K562 (cell line): ENCODE data around the gene PBX4. TPM values are rescaled to one million over a fixed set of nuclear protein-coding genes. Genes with fewer than 3 reads are reported as not detected.

Experiments
- ATAC-seq: fragments of 200-7000 bp; cut with Tn5 transposase; 3 replicates; pipeline ENCODE4 v1.9.1; 2020; ENCODE audit warnings: moderate library complexity
- BruUV-seq: library from RNA; stranded (reverse); fragments of 400-500 nt; replicated peaks from 2 replicates; lab custom pipeline; 2021; lab: Mats Ljungman, UMichigan
- CTCF ChIA-PET: fragments of 300-600 bp; formaldehyde crosslinking; extraction: SDS; loops from one replicate; lab custom pipeline; 2021; ENCODE audit warnings: low intra/inter-chr PET ratio; lab: Yijun Ruan, JAX
- POLR2A ChIA-PET: fragments of 300-600, 350-650 bp; sonication (Branson Sonifier 250); formaldehyde crosslinking; extraction: SDS; loops from one replicate; lab custom pipeline; 2021; ENCODE audit warnings: antibody characterized with exemption, inconsistent platforms; lab: Yijun Ruan, JAX
- DNase-seq, 4 experiments: peaks; one replicate each; pipeline versions ENCODE4 v3.0.0 to v3.0.0-alpha.2; 2011 to 2018; ENCODE audit warnings: low spot score in 3 of 4, mixed read lengths in 3 of 4; ENCODE audit errors: extremely low read depth in 1 of 4
- FAIRE-seq: peaks from 2 replicates; lab custom pipeline; 2011; peaks lifted over from hg19 to GRCh38; lab: Jason Lieb, UNC
- H2AFZ ChIP-seq: 2 replicates; pipeline ENCODE4 v1.6.0; 2011; ENCODE audit warnings: low read depth, low read length, control low read depth, inconsistent platforms
- H3K27ac ChIP-seq: fragments of 200-600 bp; 3 replicates; pipeline ENCODE4 v1.8.0; 2011; ENCODE audit warnings: low read depth, mild to moderate bottlenecking, control low read depth, inconsistent platforms, low read length, moderate library complexity, mixed read lengths; ENCODE audit errors: extremely low read depth
- H3K27me3 ChIP-seq, 2 experiments: fragments of 300-600 bp in 1 of 2; 2 replicates in 1 of 2; 3 replicates in 1 of 2; pipeline versions ENCODE4 v1.6.0 to v1.8.0; 2011; ENCODE audit warnings: inconsistent platforms in 2 of 2, low read length in 2 of 2, mild to moderate bottlenecking in 1 of 2, mixed read lengths in 1 of 2, moderate library complexity in 1 of 2; ENCODE audit not compliant: control insufficient read depth in 2 of 2, insufficient read depth in 2 of 2
- H3K36me3 ChIP-seq: fragments of 300-600 bp; 3 replicates; pipeline ENCODE4 v1.8.0; 2011; ENCODE audit warnings: mild to moderate bottlenecking, low read length, inconsistent platforms; ENCODE audit not compliant: control insufficient read depth, insufficient read depth
- H3K4me1 ChIP-seq, 2 experiments: fragments of 200-600 bp in 1 of 2; replicated peaks in 1 of 2; 2 replicates in 1 of 2; 3 replicates in 1 of 2; pipeline versions ENCODE4 v1.5.1 to v1.8.0; 2011; ENCODE audit warnings: inconsistent platforms in 2 of 2, low read length in 2 of 2, mild to moderate bottlenecking in 1 of 2, mixed read lengths in 1 of 2, moderate library complexity in 1 of 2; ENCODE audit not compliant: control insufficient read depth in 2 of 2, insufficient read depth in 2 of 2
- H3K4me2 ChIP-seq: 2 replicates; pipeline ENCODE4 v1.6.1; 2011; ENCODE audit warnings: low read length, control low read depth, inconsistent platforms, mixed read lengths; ENCODE audit not compliant: insufficient read depth
- H3K4me3 ChIP-seq: fragments of 200-600 bp; sonication (generic), shearing (Covaris generic); 2 replicates; pipeline ENCODE4 v1.5.1; 2016; ENCODE audit warnings: control low read depth, inconsistent platforms
- H3K79me2 ChIP-seq: fragments of 200-600 bp; 3 replicates; pipeline ENCODE4 v1.8.0; 2011; ENCODE audit warnings: low read length, inconsistent platforms; ENCODE audit not compliant: control insufficient read depth, insufficient read depth
- H3K9ac ChIP-seq, 2 experiments: 2 replicates each; pipeline versions ENCODE4 v1.6.0 to v1.6.1; 2011; ENCODE audit warnings: low read depth in 2 of 2, low read length in 2 of 2, control low read depth in 1 of 2, inconsistent platforms in 1 of 2, mild to moderate bottlenecking in 1 of 2, mixed read lengths in 1 of 2; ENCODE audit not compliant: insufficient read depth in 1 of 2
- H3K9me1 ChIP-seq: one replicate; pipeline ENCODE4 v1.6.0; 2011; ENCODE audit warnings: inconsistent platforms, mild to moderate bottlenecking, low read length, moderate library complexity; ENCODE audit not compliant: control insufficient read depth, insufficient read depth
- H3K9me3 ChIP-seq: replicated peaks from 2 replicates; pipeline ENCODE4 v1.5.1; 2011; ENCODE audit warnings: low read depth, low read length, inconsistent platforms; ENCODE audit not compliant: control insufficient read depth, insufficient read depth
- H4K20me1 ChIP-seq: replicated peaks from 2 replicates; pipeline ENCODE4 v1.6.1; 2011; ENCODE audit warnings: low read length, inconsistent platforms, mixed read lengths; ENCODE audit not compliant: control insufficient read depth, insufficient read depth
- BRD9 ChIP-seq: fragments of 450-650 bp; IDR thresholded peaks from 2 replicates; pipeline ENCODE4 v1.6.1; 2018; ENCODE audit warnings: low read depth; ENCODE audit not compliant: partially characterized antibody
- DIDO1 ChIP-seq: fragments of 450-650 bp; IDR thresholded peaks from 2 replicates; pipeline ENCODE4 v1.6.1; 2016; ENCODE audit warnings: low read depth, missing biosample characterization, missing genetic modification characterization
- NFYB ChIP-seq: IDR thresholded peaks from 2 replicates; pipeline ENCODE4 v1.6.1; 2011; ENCODE audit warnings: mild to moderate bottlenecking, moderate library complexity; ENCODE audit not compliant: insufficient read length; ENCODE audit errors: extremely low read depth
- RCOR1 ChIP-seq, 2 experiments: IDR thresholded peaks; 2 replicates each; pipeline ENCODE4 v1.6.1; 2012; ENCODE audit warnings: low read depth in 2 of 2, low read length in 2 of 2, borderline replicate concordance in 1 of 2, improper control_type of control experiment in 1 of 2
- SIN3B ChIP-seq: fragments of 450-650 bp; IDR thresholded peaks from 2 replicates; pipeline ENCODE4 v1.6.1; 2017; ENCODE audit warnings: low read depth, mild to moderate bottlenecking, moderate library complexity
- SRSF1 ChIP-seq: fragments of 200-400 bp; formaldehyde crosslinking; IDR thresholded peaks from 2 replicates; pipeline ENCODE4 v1.6.1; 2017; ENCODE audit warnings: mild to moderate bottlenecking, low read depth, low read length, moderate library complexity
- ZBTB40 ChIP-seq, 2 experiments: fragments of 450-650 bp in 1 of 2; sonication (generic) in 1 of 2; formaldehyde crosslinking in 1 of 2; IDR thresholded peaks; 2 replicates each; pipeline versions ENCODE4 v1.7.1 to v1.9.0; 2016 to 2022; ENCODE audit warnings: inconsistent platforms in 1 of 2, mild to moderate bottlenecking in 1 of 2, missing genetic modification reagents in 1 of 2
- ZNF121 ChIP-seq: sonication (generic); formaldehyde crosslinking; conservative IDR thresholded peaks from 2 replicates; pipeline ENCODE4 v1.8.0; 2022; ENCODE audit warnings: missing genetic modification reagents
- WGBS: fragments of 100-300 bp; shearing (Covaris generic); methylation state at CpG from one replicate; pipeline ENCODE4 v1.1.6; 2016; ENCODE audit warnings: low coverage, mixed read lengths; ENCODE audit not compliant: insufficient coverage; ENCODE audit errors: missing lambda C conversion rate; 5-methylcytosine and 5-hydroxymethylcytosine counted together
- in situ Hi-C: fragments of 300-500 bp; cut with MboI; formaldehyde crosslinking; loops from 4 replicates; pipeline ENCODE4 v1.15.0; 2018; ENCODE audit warnings: inconsistent platforms, mixed read lengths
- intact Hi-C: fragments of 100-400 bp; cut with micrococcal nuclease; formaldehyde crosslinking; loops from 2 replicates; pipeline ENCODE4 v1.14.2; 2022
- polyA plus RNA-seq, 8 experiments: library from polyadenylated mRNA; depleted of rRNA in 4 of 8; stranded (reverse) in 5 of 8; unstranded in 3 of 8; fragments of >200 nt; fragmentation: Nextera tagmentation in 2 of 8; fragmentation: Illumina TruSeq in 1 of 8; extraction: Ambion mirVana in 2 of 8; extraction: Trizol in 1 of 8; gene quantifications; 2 replicates each; pipeline versions ENCODE4 v1.2.1 to v1.2.3, GENCODE V29; 2011 to 2014; ENCODE audit warnings: inconsistent platforms in 1 of 8, missing spikeins in 1 of 8
- total RNA-seq, 7 experiments: library from RNA; depleted of rRNA in 6 of 7; stranded (reverse); fragments of >200 nt in 6 of 7; fragmentation: Illumina TruSeq in 2 of 7; extraction: Trizol in 2 of 7; gene quantifications; 2 replicates each; pipeline versions ENCODE4 v1.2.1 to v1.2.3, GENCODE V29; 2011 to 2021; ENCODE audit warnings: low replicate concordance in 1 of 7

PBX4 gene
- total and polyA plus RNA-seq, 9 of the 15 experiments (the other 6 are each of a cell fraction or from before 2014, with no cell fraction given) = 0.11 to 3.8 (median 1.6) TPM; not detected in 1

DNA sequence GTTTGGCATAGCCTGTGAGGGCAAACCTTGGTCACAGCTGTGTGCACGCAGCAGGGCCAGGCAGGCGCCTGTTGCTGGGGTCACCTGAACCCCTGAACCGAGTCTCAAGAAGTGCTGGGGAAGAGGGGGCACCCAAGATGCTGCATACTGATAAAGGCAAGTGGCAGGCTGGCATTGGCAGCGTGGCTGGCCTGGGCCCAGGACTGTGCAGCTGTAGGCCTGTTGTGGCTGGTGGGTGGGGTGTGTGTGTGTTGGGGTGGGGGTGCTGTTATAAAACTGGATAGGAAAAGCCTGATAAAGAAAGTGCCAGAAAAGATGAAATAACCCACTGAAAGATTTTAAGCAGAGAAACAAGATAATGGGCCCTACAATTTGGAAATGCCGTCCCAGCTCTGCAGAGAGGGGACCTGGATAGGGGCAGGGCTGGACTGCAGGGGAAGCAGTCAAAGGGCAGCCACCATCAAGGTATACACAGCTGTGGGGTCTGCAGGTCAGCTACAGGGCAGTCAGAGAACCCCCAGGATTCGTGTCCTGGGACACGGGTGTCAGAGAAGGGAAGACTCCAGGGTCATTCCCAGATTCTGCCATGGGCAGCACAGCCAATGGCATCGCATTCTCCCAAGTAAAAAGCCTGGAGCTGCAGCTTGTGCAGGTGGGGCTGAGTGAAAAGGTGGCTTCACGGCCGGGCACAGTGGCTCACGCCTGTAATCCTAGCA lies 47.3 kb downstream of the PBX4 start:
- Histone ChIP-seq H3K4me3 (no peak overlapping the region), H3K4me2 (no peak overlapping the region), H3K79me2 (no peaks in the 10 kb centered on the region)
- ATAC-seq (no peak), DNase-seq (no peak), FAIRE-seq (no peak)
- intact Hi-C loops = no loop called here
- no TSS peak for BruUV-seq
- no peak for TF ChIP-seq SRSF1
- no peak for TF ChIP-seq SIN3B
- TF ChIP-seq DIDO1 (tag) = no peak
- no peak for TF ChIP-seq BRD9
- no peak for TF ChIP-seq NFYB
- no peak for TF ChIP-seq RCOR1 (IDR thresholded peaks at IDR 0.05; ENCODE audit: borderline replicate concordance in 1 of 2, low read depth in 2 of 2, low read length in 2 of 2)
- no peak for TF ChIP-seq ZNF121 (CRISPR knock-in tag)
- no peak for TF ChIP-seq ZBTB40 (IDR thresholded peaks at IDR 0.05)
- no peak for TF ChIP-seq ZBTB40 (CRISPR knock-in tag; IDR thresholded peaks at IDR 0.05)
- TF ChIP-seq, all 486 proteins: peak for 0
- no peak overlapping the region for H3K27ac ChIP-seq
- no peaks in the 10 kb centered on the region for H3K36me3 ChIP-seq
- no peak overlapping the region for H2AFZ ChIP-seq
- CTCF ChIA-PET = no interaction called here
- POLR2A ChIA-PET = interaction anchor here (0.6 kb wide), 1 partner anchor 20 kb away, joined by 3 read pairs; no protein-coding TSS in a partner anchor
- peaks cover 0 to 3% of the 10 kb centered on the region in 2 experiments; a peak in 2 of 5 replicates for H3K4me1 ChIP-seq
- H3K9me3 ChIP-seq = no peaks in the 10 kb centered on the region
- H3K9ac ChIP-seq = no peak overlapping the region
- no peaks in the 10 kb centered on the region for H4K20me1 ChIP-seq
- no peaks in the 10 kb centered on the region for H3K27me3 ChIP-seq
- in situ Hi-C loops = no loop called here
- H3K9me1 ChIP-seq = no peaks in the 10 kb centered on the region
- 30% methylated on average over 11 of the region's 11 CpGs for WGBS
